ENCODE measurements around the gene RALGAPA2.

GRCh38 chr20:20499439-20499838 is 213.0 kb downstream of the RALGAPA2 start:
- TF ChIP-seq CTCF (IDR thresholded peaks at IDR 0.05) = no peak
- TF ChIP-seq EP300 (IDR thresholded peaks at IDR 0.05) = no peak
- TF ChIP-seq POLR2A (IDR thresholded peaks at IDR 0.05) = no peak
- no peak for TF ChIP-seq POLR2AphosphoS5 (IDR thresholded peaks at IDR 0.05)
